HS-27A (cell line): ENCODE results near the gene RRP8.

Experiments
- DNase-seq: peaks from one replicate; pipeline ENCODE4 v3.0.0-alpha.2; 2012; ENCODE audit warnings: low read depth, missing footprints

RRP8 gene

GRCh38 chr11:6603287-6604080 is at the start of gene RRP8, which contains the start of gene ILK:
Gene RRP8, minus strand, starts transcription at chr11:6603616. Its CDS starts 114 bp downstream, at chr11:6603502.
Gene ILK, plus strand, starts transcription at chr11:6603774. Its CDS starts 498 bp downstream, at chr11:6604272.
- peak; percentile 62 for DNase-seq

- no peak for DNase-seq
Measured at GRCh38 chr11:6653097-6653496, 49.7 kb upstream of the RRP8 start.

- DNase-seq = no peak
Measured at GRCh38 chr11:6652182-6652581, 48.8 kb upstream of the RRP8 start.

- DNase-seq = no peak
Measured at GRCh38 chr11:6650980-6651379, 47.6 kb upstream of the RRP8 start.

GRCh38 chr11:6650104-6650503 is 46.7 kb upstream of the RRP8 start:
- DNase-seq = no peak

- DNase-seq = no peak
Measured at GRCh38 chr11:6648501-6648900, 45.1 kb upstream of the RRP8 start.

GRCh38 chr11:6647836-6648235 is 44.4 kb upstream of the RRP8 start:
- DNase-seq = no peak

GRCh38 chr11:6646918-6647679 is 43.7 kb upstream of the RRP8 start:
- no peak for DNase-seq

GRCh38 chr11:6646576-6646917 is 43.1 kb upstream of the RRP8 start:
- DNase-seq = no peak

- no peak for DNase-seq
Measured at GRCh38 chr11:6646071-6646470, 42.7 kb upstream of the RRP8 start.

- no peak for DNase-seq
Measured at GRCh38 chr11:6642957-6643356, 39.5 kb upstream of the RRP8 start.

GRCh38 chr11:6640985-6641701 is 37.7 kb upstream of the RRP8 start:
- DNase-seq = no peak

GRCh38 chr11:6640036-6640984 is 36.9 kb upstream of the RRP8 start:
- DNase-seq = no peak

GRCh38 chr11:6638429-6638828 is 35.0 kb upstream of the RRP8 start:
- no peak for DNase-seq

- DNase-seq = no peak
Measured at GRCh38 chr11:6637871-6638270, 34.5 kb upstream of the RRP8 start.

GRCh38 chr11:6636480-6636879 is 33.1 kb upstream of the RRP8 start:
- no peak for DNase-seq

GRCh38 chr11:6635082-6635932 is 31.9 kb upstream of the RRP8 start:
- DNase-seq = no peak

- DNase-seq = no peak
Measured at GRCh38 chr11:6634534-6634933, 31.1 kb upstream of the RRP8 start.

- no peak for DNase-seq
Measured at GRCh38 chr11:6633422-6634408, 30.3 kb upstream of the RRP8 start.
